ENCODE results near the gene RASGRF1.

GRCh38 chr15:78981532-78982313 is 108.9 kb downstream of the RASGRF1 start:
- TF ChIP-seq CTCF (IDR thresholded peaks at IDR 0.05) (no peak), POLR2AphosphoS5 (IDR thresholded peaks at IDR 0.05) (no peak)
